Kidney epithelial cell (primary cell): ENCODE measurements around the gene MYOM1. TPM values are rescaled to one million over a fixed set of nuclear protein-coding genes. Genes with fewer than 3 reads are reported as not detected.

Experiments used
- DNase-seq: peaks from one replicate; pipeline ENCODE4 v3.0.0-alpha.2; 2010; ENCODE audit warnings: low read depth
- H3K27me3 ChIP-seq: 2 replicates; pipeline ENCODE4 v1.6.0; 2011; ENCODE audit warnings: low read length; ENCODE audit not compliant: control insufficient read depth, insufficient read depth
- H3K36me3 ChIP-seq: 2 replicates; pipeline ENCODE4 v1.5.1; 2011; ENCODE audit warnings: low read length; ENCODE audit not compliant: control insufficient read depth, insufficient read depth
- H3K4me3 ChIP-seq: 2 replicates; pipeline ENCODE4 v1.5.1; 2011; ENCODE audit warnings: low read depth, mild to moderate bottlenecking, control low read depth, low read length
- CTCF ChIP-seq: IDR thresholded peaks from 2 replicates; pipeline ENCODE4 v1.5.1; 2011; ENCODE audit warnings: mild to moderate bottlenecking, moderate library complexity, low read length, control low read depth, inconsistent platforms; ENCODE audit not compliant: insufficient read depth, poor library complexity, severe bottlenecking
- total RNA-seq: library from RNA; depleted of rRNA; stranded (reverse); fragments of >200 nt; gene quantifications from 2 replicates; pipeline ENCODE4 v1.2.3, GENCODE V29; 2015

The MYOM1 gene
- total RNA-seq, 1 donor from 2014 or later = 0.04 TPM

GRCh38 chr18:3192286-3192685 is 27.5 kb downstream of the MYOM1 start:
- no peaks in the 10 kb centered on the region for H3K27me3 ChIP-seq
- no peaks in the 10 kb centered on the region for H3K36me3 ChIP-seq
- TF ChIP-seq CTCF = no peak
- no peak overlapping the region for H3K4me3 ChIP-seq
- no peak for DNase-seq

- Histone ChIP-seq H3K27me3 (no peaks in the 10 kb centered on the region), H3K36me3 (no peaks in the 10 kb centered on the region), H3K4me3 (no peak overlapping the region)
- no peak for DNase-seq
- no peak for TF ChIP-seq CTCF
Observed at GRCh38 chr18:3190610-3191009, 29.2 kb downstream of the MYOM1 start.

- TF ChIP-seq CTCF = no peak
- no peak overlapping the region for H3K4me3 ChIP-seq
- H3K27me3 ChIP-seq = no peaks in the 10 kb centered on the region
- no peaks in the 10 kb centered on the region for H3K36me3 ChIP-seq
- DNase-seq = no peak
Observed at GRCh38 chr18:3189884-3190283, 29.9 kb downstream of the MYOM1 start.

- Histone ChIP-seq H3K36me3 (no peaks in the 10 kb centered on the region), H3K27me3 (no peaks in the 10 kb centered on the region), H3K4me3 (no peak overlapping the region)
- no peak for DNase-seq
- no peak for TF ChIP-seq CTCF
Observed at GRCh38 chr18:3186678-3187658, 32.8 kb downstream of the MYOM1 start.

GRCh38 chr18:3184275-3184963 is 35.3 kb downstream of the MYOM1 start:
- no peak for DNase-seq
- no peaks in the 10 kb centered on the region for H3K36me3 ChIP-seq
- H3K27me3 ChIP-seq = no peaks in the 10 kb centered on the region
- no peak for TF ChIP-seq CTCF
- no peak overlapping the region for H3K4me3 ChIP-seq
